GM12891 (cell line): Measurements from ENCODE around the gene PCDH1.

ENCODE experiments used
- PAX5 ChIP-seq: IDR thresholded peaks from 2 replicates; pipeline ENCODE4 v1.6.1; 2011; ENCODE audit warnings: low read length, moderate library complexity, mild to moderate bottlenecking; ENCODE audit not compliant: insufficient read depth, severe bottlenecking
- POLR2A ChIP-seq: IDR thresholded peaks from 2 replicates; pipeline ENCODE4 v1.6.1; 2011; ENCODE audit warnings: low read depth, low read length, control low read depth
- POLR2AphosphoS5 ChIP-seq: IDR thresholded peaks from 2 replicates; pipeline ENCODE4 v1.6.1; 2011; ENCODE audit warnings: low read depth, low read length, control low read depth
- POU2F2 ChIP-seq: IDR thresholded peaks from 2 replicates; pipeline ENCODE4 v1.6.1; 2011; ENCODE audit warnings: low read depth, mild to moderate bottlenecking, control low read depth, low read length, moderate library complexity
- TAF1 ChIP-seq: IDR thresholded peaks from 2 replicates; pipeline ENCODE4 v1.6.1; 2011; ENCODE audit warnings: low read depth, low read length, control low read depth

DNA sequence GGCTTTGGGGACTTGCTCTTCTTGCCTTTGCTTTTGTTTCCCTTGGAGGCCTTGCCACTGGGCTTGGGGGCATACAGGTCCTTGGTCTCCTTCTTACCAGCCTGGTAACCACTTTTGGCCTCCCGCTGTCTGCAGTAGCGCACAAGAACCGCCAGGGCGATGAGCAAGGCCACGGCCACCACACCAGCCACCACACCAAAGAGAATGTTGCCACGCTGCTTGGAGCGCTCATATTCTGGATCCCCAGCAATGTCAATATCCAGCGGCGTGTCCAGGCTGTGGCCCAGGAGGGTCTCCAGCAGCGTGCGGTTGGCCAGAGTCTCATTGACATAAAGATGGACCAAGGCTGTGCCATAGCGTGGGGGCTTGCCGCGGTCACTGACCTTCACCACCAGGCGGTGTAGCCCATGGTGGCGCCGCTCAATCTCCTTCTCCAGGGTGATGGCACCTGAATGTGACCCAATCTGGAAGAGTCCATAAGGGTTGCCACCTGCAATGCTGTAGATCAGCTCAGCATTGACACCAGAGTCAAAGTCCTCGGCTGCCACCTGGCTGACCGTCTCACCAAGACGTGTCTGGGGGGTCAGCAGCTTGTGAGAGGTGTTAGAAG lies 14.5 kb downstream of the PCDH1 start:
- TF ChIP-seq POLR2A (no peak), POLR2AphosphoS5 (no peak), TAF1 (no peak), PAX5 (no peak), POU2F2 (no peak)
